ENCODE results near the gene AHI1.
A peak's percentile ranks its signal among the peaks of the same experiment; 100 is the strongest.

Gene AHI1

DNA sequence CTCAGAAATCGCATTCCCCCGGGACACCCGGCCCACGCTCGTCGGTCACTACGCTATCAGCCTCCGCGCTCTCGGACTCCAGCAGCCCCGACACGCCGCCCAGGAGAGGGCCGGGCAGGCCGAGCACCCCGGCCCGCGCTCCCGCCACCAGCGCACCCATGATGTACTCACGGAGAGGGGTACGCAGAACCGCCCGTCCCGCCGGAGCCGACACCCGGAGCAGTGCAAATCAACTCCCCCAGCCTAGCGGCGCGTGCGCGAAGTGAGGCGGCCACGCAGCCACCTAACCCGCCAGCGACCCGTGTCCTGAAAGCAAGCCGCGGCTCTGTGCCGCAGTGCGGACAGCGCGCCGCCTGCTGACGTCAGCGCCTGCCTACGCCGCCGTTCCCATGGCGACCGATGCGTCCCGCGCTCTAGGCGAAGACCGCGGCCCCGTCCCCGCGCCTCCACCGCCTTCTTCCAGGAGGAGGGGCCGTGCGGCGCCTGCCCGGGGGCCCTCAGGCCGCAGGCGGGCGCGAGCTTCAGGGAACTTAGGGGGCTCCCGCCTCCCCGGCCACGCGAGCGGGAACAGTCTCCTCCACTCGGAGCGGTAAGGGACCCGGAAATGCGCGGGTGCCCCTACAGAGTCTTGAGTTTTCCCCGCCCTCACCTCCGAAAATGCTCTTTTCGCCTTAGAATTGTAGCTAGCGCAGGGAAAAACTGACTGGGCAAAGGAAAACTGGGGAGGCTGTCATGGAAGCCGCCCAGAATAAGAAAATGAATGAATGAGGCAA lies at the start of gene AHI1:
Gene AHI1, minus strand, starts transcription at position 329 of the 773 bp plus-strand sequence. CDS start 5,503 bp downstream, outside the sequence.
- peak; percentile 84 for DNase-seq (ENCODE audit: low spot score)

DNA sequence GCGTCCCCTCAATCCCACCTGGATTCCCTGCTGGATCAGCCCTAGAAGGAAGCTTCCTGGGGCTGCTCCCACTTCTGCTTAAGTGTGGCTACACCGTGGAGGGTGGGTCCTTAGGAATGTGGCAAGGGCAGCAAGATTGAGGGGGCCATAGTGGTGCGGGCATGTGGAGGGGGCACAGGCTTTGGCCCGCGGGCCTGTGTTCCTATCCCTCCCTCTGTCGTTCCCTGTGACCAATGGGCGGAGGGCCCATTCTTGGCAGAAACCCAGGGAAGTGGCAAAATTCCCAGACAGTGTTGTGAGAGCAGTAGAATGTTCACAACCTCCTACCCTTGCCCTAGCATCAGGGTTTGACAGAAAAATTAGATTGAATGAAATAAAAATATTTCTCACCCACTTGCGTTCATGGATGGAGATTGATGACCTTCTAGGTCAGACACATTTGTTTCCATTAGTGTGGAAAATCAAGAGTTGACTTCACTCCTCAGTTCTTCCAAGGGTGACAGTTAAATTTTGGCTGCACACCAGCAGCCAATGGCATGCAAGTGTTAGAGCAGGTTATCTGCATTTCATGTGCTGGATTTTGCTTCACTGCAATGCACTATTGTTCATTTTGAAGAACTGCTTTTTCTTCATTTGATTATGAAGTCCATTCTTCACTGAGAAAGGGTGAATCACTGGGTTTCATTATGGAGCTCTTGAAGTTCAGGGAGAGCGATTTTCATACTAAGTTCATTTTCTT lies 49.3 kb upstream of the AHI1 start:
- DNase-seq (ENCODE audit: low spot score), result no peak

DNA sequence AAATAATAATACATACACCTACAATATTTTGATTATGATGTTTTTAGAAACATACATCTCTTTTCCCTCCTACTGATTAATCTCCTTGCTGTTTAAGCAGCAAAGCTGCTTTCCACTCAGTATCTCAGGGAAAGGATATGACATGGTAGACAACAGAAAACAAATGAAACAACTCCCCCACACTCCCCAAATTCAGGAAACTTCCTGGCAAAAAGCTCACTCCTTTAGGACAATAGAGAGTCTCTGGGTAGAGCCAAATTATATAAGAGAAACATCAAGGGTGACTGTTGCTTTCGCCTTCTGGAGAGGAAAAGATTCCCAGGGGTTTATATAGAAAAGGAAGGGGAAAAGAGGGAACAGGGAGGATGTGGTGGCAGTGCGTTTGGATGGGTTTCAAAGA lies 48.7 kb upstream of the AHI1 start:
- DNase-seq (ENCODE audit: low spot score), result no peak

DNA sequence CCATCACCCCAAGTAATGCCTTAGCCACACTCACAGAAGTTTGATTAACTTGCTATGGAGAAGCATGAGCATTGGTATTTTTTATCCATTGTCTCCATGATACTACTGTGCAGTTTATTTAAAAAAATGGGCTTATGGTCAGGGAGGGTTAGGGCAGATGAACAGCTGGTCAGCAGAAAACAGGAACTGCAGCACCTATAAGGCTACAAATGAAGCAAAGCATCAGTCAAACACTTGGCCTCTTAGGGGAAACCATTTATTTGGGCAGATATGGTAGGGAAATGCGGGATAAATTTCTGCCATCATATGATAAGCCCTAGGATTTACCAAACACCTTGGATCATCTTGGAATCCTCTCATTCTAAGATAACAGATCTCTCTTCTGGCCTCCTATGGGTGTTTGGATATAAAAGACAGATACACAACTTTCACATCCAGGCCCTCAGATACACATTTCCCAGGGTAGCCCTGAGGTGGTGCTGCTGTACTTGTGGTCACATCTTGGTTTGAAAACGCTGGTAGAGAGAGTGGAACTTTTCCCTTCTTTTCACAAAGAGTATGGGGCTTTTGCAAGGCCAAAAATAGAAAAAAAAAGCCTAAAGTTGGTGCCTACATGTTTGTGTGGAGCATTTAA lies 42.8 kb upstream of the AHI1 start:
- DNase-seq (ENCODE audit: low spot score), result no peak

DNA sequence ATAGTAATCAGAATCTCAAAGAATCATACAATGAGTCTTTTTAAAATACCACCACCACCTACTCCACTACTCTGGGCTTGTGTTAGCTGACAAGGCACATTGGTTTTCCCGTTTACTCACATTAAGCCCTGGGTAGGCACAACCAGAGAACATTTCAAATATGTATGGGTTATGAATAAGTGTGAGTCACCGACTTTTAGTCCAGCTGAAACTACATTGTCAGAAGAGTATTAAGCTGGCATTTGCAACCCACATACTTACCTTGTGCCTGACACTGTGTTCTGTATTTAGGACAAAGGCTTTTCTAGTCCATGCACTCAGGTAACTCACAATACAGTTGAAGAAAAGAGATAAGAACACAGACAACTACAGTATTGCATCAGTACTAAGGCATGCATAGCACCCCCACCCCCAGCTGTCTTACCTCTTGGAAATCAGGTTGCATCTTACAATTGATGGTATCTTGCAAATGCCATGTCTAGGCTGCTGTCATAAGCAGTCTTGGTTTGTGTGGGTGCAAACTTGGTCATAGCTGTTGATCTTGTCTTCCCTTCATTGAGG lies 40.3 kb upstream of the AHI1 start:
- peak; percentile 18 for DNase-seq (ENCODE audit: low spot score)

DNA sequence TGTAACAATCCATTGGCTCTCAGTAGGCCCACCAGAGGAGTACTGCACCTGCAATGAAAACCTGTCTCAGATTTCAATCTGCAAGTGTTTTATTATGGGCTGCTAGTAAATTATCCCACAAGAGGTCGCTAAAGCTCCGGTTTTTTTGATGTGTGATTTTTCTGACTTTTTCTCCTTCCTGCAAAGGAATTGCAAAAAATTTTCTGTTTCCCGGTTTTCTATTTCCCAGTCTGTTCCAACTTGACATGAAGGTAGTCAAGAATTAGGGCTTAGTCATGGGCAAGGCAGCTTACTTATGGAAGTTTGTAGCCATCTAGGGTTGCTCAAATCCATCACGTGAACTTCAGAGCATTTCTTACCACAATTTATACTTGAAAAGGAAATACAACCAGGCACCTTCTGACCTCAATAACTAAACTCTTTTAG lies 38.5 kb upstream of the AHI1 start:
- peak; percentile 30 for DNase-seq (ENCODE audit: low spot score)

DNA sequence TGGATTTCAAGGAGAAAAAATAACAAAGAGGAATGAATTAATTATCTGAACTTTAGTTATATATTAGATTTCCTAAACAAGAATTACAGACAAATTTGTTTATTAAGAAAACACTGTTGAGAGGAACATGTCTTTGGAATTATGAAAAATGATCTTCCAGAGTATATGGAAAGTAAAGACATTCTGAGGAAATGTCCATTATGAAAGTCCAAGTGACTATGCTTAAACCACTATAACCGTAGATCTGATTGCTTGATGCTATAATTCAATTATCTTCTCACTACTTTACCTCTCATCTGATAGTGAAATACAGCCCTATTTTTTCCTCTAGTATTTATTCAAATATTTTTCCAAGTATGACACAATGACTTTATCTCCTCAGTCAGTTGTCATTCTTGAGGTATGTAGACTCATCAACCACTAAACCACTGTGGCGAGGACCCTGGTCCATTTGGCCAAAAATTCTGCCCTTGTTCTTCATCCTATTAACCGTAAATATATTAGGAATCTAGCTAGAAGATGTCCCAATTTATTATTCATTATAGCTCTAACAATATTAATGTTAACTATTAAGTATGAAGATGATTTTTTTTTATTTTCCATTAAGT lies 37.3 kb upstream of the AHI1 start:
- no peak for DNase-seq (ENCODE audit: low spot score)

DNA sequence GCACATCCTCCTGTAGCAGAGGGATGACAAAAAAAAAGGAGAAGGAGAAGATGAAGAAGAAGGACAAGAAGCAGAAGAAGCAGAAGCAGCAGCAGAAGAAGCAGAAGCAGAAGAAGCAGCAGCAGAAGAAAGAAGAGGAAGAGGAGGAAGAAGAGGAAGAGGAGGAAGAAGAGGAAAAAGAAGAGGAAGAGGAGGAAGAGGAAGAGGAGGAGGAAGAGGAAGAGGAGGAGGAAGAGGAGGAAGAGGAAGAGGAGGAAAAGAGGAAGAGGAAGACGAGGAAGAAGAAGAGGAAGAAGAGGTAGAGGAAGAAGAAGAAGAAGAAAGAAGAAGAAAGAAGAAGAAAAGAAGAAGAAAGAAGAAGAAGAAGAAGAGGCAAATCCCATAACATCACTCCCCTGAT lies 35.0 kb upstream of the AHI1 start:
- no peak for DNase-seq (ENCODE audit: low spot score)

DNA sequence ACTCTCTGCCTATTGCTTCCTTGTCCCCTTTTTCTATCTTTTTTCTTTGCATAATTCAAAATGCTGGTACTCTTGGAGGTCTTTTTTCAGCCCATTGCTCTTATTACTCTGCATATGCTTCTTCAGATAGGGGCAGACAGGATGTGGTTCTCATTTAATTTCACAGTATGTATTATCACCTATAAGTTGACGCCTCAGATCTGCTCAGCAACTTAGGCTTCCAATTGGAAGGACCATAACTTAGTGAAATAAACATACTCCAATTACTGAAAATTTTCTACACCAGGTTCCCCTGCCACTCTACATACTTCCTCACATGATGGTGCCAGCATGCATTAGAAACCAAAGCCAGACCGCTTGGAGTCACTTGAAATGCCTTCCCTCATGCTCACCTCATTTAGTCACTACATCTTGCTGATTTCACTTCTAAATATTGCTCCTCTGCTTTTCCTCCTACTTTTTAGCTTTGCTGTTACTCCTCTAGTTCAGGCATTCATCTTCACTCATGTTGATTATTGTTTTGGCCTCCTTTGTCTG lies 34.5 kb upstream of the AHI1 start:
- DNase-seq (ENCODE audit: low spot score), result no peak

DNA sequence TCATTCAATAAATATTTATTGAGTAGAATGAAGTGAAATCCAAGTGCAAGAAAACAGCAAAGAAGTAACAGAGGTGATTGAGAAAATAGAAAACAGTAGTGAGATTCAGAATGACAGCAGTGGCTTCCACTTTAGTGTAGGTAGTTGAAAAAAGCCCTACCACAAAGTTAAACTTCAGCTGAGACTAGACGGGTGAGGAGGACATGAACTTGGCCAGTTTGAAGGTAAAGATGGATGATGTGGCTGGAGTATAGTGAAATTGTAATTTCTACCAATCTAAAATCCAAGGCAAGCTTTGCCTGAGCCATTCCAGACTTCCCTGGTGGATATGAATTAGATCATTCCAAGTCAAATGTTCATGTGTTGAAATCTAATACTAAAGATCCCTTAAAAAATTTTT lies 32.6 kb upstream of the AHI1 start:
- DNase-seq (ENCODE audit: low spot score), result no peak

DNA sequence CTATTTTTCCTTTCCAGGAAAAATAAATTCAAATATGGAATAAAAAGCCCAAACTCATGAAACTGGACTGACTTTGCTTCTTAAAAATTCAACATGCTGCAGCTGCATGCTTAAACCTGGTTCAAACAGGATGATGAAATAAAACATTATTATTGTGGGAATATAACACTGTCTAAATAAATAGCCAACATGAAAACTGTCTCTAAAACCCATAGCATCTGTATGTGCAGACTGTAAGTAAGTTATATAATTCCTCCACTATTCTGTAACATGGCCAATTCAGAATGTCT lies 30.4 kb upstream of the AHI1 start:
- DNase-seq (ENCODE audit: low spot score), result no peak

DNA sequence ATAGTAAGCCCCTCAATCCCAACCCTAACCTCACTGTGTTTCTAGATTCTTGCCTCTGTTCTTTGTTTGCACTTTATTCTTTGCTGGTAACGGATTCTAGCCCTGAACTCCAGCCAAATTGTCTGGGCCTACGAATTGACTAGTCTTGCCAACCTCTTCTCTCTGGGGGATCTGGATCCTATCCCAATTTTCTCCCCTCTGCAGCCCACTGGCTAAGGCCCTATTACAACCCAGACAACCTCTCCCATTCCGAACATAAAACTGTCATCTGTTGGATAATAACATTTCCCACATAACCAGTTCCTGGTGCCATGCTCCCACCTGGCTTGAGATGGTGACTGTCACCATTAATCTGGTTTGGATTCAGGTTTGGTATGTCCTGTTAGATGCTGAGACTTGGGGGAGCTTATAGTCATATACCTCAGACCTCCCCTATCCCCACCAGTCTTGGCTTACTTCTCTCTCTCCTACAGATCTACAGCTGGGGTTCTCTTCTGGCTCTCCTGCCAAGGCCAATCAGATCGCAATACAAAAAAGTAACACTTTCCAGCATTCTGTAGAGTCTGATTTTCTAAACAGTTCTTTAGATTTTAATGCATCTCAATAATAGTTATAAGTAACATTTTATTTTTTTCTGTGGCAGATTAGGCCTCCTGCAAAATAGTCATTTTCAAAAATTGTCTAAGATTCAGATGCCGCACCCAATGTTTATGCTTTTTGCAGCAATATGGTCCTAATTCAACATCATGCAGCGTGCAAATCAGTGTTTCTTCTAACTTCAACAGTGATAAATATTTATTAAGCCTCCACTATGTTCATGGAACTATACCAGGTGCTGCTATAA lies 29.8 kb upstream of the AHI1 start:
- no peak for DNase-seq (ENCODE audit: low spot score)

DNA sequence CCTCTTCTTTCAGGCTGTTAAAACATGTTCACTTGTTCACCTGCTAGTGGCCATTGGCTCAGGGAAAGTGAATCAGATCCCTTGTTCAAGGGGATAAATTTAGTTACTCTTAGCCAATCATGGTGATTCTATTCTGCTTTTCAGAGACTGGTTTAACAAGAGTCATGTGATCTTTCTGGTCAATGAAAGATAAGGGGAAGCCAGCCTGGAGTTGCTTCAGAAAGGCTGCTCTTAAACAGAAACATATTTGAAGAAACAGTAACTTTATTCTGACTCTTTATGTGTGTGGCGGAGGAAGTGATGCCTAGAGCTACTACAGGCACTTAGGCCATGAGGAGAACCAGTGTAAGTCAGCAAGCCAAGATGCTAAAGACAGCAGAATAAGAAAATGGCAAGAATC lies 28.1 kb upstream of the AHI1 start:
- no peak for DNase-seq (ENCODE audit: low spot score)

DNA sequence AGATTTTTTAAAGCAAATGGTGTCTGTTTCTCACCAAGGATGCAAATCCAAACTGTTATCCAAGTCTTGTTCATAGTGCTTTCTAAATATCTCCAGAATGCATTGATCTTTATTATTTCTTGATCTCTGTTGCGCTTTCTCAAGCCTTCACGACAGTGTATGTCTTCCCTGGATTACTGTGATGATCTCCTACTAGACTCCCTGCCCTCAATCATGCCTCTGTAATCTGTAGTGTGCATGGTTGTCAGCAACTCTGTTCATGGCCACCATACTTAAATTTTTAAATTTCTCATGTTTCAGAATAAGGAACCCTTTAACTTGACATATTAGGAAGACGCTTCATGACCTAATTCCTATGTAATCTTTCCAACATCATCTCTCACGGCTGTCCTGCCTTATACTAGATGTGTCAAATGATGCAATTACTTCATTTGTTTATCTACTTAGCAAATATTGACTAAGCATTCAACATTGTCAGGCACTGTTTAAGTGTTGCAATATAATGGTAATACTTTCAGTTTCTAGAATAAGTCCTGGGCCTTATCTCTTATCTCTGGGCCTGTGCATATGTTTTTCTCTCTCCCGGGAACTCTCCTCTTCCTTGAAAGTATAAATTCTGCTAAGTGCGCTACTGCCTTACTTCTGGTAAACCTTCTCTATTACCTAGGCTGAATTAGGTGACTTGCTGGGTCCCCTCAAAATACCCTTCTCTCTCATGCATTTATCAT lies 25.6 kb upstream of the AHI1 start:
- DNase-seq (ENCODE audit: low spot score), result no peak

DNA sequence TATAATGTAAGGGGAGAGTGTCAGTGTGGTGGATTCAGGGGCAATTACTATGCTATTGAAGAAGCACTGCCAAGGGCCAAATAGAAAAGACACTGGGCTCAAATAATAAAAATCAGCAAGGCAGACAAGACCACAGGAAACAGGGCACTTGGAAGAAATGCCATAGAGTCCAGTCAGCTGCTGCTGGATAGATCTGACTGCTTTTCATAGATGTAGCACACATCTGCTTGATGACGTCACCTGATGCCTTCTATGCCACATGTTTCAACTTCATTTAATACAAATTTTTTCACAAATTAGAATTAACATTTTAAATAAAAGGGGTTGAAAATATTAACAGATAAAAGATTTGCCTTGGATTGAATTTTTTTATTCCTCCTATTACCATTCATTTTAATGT lies 23.9 kb upstream of the AHI1 start:
- no peak for DNase-seq (ENCODE audit: low spot score)

DNA sequence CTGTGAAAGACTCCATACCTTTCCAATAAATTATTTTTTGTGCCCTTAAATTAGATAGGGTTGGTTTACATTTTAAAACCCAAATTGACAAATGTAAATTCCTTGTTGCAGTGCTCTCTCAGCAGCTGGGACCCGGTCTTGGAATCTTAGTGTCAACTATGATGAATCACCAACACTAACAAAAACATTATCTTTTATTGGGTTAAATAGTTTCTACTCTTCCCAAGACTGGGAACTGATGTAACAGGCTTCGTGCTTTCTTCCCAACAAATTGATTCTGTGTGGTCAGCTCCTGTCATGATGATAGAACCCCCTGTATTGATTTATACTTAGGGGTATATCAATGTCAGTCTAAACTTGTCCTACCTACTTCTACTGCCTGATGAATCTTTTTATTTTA lies 23.2 kb upstream of the AHI1 start:
- DNase-seq (ENCODE audit: low spot score), result no peak

DNA sequence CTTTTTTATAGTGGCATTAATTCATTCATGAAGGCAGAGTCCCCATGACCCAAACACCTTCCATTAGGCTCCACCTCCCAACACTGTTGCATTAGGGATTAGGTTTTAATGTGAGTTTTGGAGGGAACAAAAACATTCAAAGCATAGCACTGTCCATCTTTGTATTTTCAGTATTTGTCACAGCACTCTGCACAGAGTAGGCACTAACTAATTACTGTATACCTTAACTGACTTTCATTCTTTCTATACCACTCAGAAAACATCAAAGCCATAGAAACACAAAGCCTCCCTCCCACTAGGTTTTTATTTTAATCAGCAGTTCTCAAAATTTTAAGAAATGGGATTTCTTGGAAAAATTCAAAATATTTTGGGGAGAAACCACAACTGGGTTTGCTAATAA lies 21.8 kb upstream of the AHI1 start:
- DNase-seq (ENCODE audit: low spot score), result no peak

DNA sequence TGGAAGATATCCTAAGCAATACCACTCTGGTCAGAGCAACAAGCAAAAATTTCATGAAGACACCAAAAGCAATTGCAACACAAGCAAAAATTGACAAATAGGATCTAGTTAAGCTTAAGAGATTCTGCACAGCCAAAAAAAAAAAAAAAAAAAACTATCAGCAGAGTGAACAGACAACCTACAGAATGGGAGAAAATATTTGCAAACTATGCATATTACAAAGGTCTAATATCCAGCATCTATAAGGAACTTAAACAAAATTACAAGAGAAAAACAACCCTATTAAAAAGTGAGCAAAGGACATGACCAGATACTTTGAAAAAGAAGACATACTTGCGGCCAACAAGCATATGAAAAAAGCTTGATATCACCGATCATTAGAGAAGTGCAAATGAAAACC lies 20.0 kb upstream of the AHI1 start:
- DNase-seq (ENCODE audit: low spot score), result no peak

DNA sequence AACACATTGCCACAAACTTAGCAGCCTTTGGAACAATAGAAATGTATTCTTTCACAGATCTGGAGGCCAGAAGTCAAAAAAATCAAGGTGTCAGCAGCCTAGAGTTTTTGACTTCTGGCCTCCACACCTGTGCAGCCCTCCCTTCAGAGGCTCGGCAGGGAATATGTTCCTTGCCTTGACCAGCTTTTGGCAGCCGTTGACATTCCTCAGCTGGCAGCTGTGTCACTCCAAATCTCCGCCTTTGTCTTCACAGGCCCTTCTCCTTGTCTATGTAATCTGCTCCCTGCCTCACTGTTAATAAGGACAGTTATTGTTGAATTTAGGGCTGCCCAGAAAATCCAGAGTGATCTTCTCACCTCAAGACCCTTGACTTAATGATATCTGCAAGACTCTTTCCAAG lies 17.2 kb upstream of the AHI1 start:
- DNase-seq (ENCODE audit: low spot score), result no peak

DNA sequence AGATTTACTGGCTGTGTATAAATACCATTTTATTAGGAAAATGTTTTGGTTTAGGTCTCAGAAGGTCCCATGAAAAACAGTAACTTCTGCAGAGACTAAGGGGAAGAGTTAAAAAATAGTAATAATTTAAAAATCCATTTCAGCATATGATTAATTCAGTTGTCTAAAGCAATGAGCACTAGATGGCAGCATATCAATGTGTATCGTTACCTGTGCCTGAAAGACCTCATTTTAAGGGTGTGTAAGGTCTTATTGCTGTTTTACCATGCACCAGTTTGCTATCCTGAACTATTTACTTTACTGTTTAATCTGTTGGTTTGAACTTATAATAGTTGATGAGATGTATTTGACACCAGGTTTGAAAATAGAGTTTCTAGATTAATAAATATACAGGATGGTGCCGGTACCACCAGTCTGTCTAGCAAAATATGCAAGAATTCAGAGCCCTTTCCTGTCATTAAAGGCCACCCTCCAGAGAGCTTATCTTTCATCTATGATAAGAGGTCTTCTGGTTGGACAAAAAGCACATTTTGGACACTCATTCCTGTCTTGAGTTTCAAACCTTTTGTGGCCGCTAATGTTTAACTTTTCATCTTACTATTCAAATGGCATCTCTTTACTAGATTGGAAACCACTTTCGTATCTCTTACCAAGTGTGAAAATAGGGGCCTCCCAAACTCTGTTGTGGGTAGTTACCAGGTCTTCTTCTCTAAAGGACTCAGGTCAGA lies 8.9 kb upstream of the AHI1 start:
- DNase-seq (ENCODE audit: low spot score), result peak; percentile 57
